ENCODE measurements around the gene NRCAM. TPM values are rescaled to one million over a fixed set of nuclear protein-coding genes. Genes with fewer than 3 reads are reported as not detected.

NRCAM gene
- total RNA-seq, 1 donor from 2014 or later, result 0.26 TPM

GRCh38 chr7:108452707-108453106, 3.5 kb downstream of the NRCAM start:
- Histone ChIP-seq H3K4me3 (ENCODE audit: low read depth, low read length) (no peak overlapping the region), H3K27me3 (ENCODE audit: control insufficient read depth, insufficient read depth, low read length) (peaks cover 22% of the 10 kb centered on the region), H3K36me3 (ENCODE audit: control insufficient read depth, insufficient read depth, low read length) (no peaks in the 10 kb centered on the region)
- TF ChIP-seq, protein P1, sequence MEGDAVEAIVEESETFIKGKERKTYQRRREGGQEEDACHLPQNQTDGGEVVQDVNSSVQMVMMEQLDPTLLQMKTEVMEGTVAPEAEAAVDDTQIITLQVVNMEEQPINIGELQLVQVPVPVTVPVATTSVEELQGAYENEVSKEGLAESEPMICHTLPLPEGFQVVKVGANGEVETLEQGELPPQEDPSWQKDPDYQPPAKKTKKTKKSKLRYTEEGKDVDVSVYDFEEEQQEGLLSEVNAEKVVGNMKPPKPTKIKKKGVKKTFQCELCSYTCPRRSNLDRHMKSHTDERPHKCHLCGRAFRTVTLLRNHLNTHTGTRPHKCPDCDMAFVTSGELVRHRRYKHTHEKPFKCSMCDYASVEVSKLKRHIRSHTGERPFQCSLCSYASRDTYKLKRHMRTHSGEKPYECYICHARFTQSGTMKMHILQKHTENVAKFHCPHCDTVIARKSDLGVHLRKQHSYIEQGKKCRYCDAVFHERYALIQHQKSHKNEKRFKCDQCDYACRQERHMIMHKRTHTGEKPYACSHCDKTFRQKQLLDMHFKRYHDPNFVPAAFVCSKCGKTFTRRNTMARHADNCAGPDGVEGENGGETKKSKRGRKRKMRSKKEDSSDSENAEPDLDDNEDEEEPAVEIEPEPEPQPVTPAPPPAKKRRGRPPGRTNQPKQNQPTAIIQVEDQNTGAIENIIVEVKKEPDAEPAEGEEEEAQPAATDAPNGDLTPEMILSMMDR (IDR thresholded peaks at IDR 0.05; ENCODE audit: insufficient read depth, low read length, severe bottlenecking), result peak; percentile 60
- DNase-seq (ENCODE audit: low read depth) (peak; percentile 41), FAIRE-seq (no peak)

GRCh38 chr7:108451296-108451848, 4.9 kb downstream of the NRCAM start:
- Histone ChIP-seq H3K27me3 (ENCODE audit: control insufficient read depth, insufficient read depth, low read length) (peaks cover 16% of the 10 kb centered on the region), H3K4me3 (ENCODE audit: low read depth, low read length) (no peak overlapping the region), H3K36me3 (ENCODE audit: control insufficient read depth, insufficient read depth, low read length) (no peaks in the 10 kb centered on the region)
- TF ChIP-seq, protein P1 (IDR thresholded peaks at IDR 0.05; ENCODE audit: insufficient read depth, low read length, severe bottlenecking), result no peak
- FAIRE-seq, result no peak
- DNase-seq (ENCODE audit: low read depth), result no peak

- FAIRE-seq, result no peak
These were observed 6.1 kb downstream of the NRCAM start for GRCh38 chr7:108450160-108450559.

GRCh38 chr7:108449521-108449920, 6.7 kb downstream of the NRCAM start:
- Histone ChIP-seq H3K27me3 (ENCODE audit: control insufficient read depth, insufficient read depth, low read length) (peaks cover 5% of the 10 kb centered on the region), H3K4me3 (ENCODE audit: low read depth, low read length) (no peak overlapping the region), H3K36me3 (ENCODE audit: control insufficient read depth, insufficient read depth, low read length) (no peaks in the 10 kb centered on the region)
- FAIRE-seq, result no peak
- DNase-seq (ENCODE audit: low read depth), result no peak
- TF ChIP-seq, protein P1 (IDR thresholded peaks at IDR 0.05; ENCODE audit: insufficient read depth, low read length, severe bottlenecking), result no peak

More at GRCh38 chr7:108450160-108450559, 6.1 kb downstream of the NRCAM start:
- Histone ChIP-seq H3K4me3 (ENCODE audit: low read depth, low read length) (no peak overlapping the region), H3K36me3 (ENCODE audit: control insufficient read depth, insufficient read depth, low read length) (no peaks in the 10 kb centered on the region), H3K27me3 (ENCODE audit: control insufficient read depth, insufficient read depth, low read length) (peaks cover 9% of the 10 kb centered on the region)
- TF ChIP-seq, protein P1 (IDR thresholded peaks at IDR 0.05; ENCODE audit: insufficient read depth, low read length, severe bottlenecking), result no peak
- no peak for DNase-seq (ENCODE audit: low read depth)

DNA sequence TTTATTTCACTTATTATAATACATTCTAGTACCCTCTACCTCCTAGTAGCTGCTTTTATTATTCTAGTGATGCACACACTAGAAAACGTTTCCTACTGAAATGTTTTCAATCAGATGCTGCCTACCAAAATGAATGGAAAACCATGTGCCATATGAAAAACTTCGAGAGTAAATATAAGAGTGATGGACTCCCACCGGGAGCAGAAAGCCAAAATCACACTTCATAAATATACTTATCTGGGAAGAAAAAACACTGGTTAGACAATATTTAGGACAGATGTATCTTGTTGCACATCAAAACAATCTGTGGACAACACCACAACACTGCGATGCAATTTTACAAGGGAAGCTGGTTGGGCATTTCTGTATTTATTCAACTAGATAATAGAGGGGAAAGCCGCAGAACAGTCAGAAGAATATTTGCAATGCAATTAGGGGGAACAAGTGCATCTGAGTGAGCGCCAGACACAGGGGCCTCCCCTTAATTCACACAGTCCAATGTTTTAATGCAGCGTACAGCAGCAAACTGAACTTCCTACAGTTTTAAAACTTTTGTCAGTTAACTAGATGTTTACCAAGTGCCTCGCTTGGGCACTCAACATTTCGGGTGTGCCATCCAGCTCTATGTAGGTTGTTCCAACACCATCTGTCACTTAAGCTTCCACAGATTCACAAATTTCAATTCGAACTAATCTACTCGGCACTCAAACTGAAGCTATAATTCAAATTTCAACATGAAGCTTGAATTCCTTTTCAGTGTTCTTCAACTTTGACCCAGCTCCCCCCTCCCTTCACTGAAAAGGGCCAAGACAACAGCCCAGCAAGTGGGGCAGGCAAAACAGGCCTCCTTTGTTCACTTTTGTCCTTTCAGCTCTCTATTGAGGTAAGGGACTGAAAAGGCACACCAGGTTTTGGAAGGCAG, 7.4 kb downstream of the NRCAM start:
- Histone ChIP-seq H3K36me3 (ENCODE audit: control insufficient read depth, insufficient read depth, low read length) (no peaks in the 10 kb centered on the region), H3K4me3 (ENCODE audit: low read depth, low read length) (no peak overlapping the region), H3K27me3 (ENCODE audit: control insufficient read depth, insufficient read depth, low read length) (no peaks in the 10 kb centered on the region)
- TF ChIP-seq, protein P1 (IDR thresholded peaks at IDR 0.05; ENCODE audit: insufficient read depth, low read length, severe bottlenecking), result no peak
- no peak for DNase-seq (ENCODE audit: low read depth)
- no peak for FAIRE-seq
